ENCODE measurements around the gene PLTP.
"Not testable (repeated sequence)": the region's sequence is repeated elsewhere in the genome, so short reads cannot be mapped to it uniquely, and the experiment has no call there.

Gene PLTP

DNA sequence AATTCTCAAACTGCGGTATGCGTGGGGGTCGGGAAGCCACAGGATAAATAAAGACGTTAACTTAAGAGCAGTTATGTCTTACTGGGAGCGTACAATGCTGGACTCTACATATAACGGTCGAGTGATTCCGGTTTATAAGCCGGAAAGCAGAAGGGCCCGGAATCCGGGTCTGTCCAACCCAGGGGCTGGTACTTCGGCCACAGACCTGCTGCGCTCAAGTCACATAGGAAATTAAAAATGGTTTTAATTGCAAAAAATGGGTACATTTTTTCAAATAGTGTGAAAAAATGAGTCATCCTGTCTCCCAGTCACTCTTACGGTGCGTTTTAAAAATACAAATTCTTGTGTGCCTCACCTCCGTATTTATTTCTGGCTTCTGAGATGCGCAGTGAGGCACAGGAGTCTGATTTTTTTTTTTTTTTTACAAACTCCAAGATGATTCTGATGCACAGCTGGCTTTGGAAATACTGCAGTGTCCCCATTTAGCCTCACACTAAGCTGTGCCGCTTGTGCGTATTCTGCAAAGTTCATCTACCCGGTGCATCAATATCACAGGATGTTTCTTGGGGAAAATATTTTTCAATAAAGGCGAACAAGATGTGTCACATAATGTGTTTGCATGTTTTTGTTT lies 23.6 kb upstream of the PLTP start:
- FAIRE-seq (no peak), DNase-seq (ENCODE audit: insufficient read length, low spot score) (no peak)
- TF ChIP-seq POLR2A (IDR thresholded peaks at IDR 0.05; ENCODE audit: low read depth, low read length) = 0 out of 2 replicates have a peak, but pooled peaks have one; percentile 26

DNA sequence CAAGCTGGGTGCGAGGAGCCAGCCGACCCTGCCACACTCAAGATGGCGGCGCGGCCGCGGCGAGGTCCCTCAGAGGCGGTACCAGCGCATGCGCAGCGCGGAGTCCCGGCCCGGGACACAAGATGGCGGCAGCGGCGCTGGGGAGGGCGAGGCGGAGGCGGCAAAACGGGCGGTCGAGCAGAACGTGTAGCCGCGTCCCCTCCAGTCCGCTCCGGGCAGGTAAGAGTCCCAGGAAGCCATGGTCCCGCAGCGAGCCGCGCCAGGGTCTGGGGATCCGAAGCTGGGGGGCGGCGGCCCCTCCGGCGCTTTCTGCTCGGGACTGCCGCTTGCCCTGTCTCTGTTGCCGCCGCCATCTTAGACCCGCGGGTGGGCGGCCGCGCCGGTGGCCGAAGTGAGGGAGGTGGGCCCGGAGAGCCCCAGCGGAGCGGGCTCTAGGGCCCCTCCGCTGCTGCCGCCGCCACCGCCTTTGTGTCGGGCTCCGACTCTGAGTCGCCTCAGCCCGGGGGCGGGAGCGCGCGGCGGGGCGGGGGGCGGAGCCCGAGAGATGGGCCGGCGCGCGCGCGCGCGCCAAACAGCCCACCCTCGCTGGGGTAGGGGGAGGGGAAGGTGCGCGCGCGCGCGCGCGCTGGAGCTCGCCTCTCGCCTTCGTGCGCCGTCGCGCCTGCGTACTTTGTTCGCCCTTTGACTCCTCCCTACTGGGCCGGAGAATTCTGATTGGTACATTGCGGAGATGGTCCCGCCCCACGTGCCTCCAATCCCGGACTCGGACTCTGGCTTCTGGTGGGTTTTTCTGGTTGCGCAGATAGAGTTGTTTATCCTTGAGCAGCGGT lies 22.8 kb upstream of the PLTP start, which contains the start of gene PCIF1:
PCIF1 (plus strand) TSS at position 98 of the 830 bp plus-strand sequence. CDS start 4,317 bp downstream, outside the sequence.
- peak; percentile 93 for DNase-seq (ENCODE audit: insufficient read length, low spot score)
- TF ChIP-seq POLR2A (IDR thresholded peaks at IDR 0.05; ENCODE audit: low read depth, low read length) = peak; percentile 89
- no peak for FAIRE-seq

DNA sequence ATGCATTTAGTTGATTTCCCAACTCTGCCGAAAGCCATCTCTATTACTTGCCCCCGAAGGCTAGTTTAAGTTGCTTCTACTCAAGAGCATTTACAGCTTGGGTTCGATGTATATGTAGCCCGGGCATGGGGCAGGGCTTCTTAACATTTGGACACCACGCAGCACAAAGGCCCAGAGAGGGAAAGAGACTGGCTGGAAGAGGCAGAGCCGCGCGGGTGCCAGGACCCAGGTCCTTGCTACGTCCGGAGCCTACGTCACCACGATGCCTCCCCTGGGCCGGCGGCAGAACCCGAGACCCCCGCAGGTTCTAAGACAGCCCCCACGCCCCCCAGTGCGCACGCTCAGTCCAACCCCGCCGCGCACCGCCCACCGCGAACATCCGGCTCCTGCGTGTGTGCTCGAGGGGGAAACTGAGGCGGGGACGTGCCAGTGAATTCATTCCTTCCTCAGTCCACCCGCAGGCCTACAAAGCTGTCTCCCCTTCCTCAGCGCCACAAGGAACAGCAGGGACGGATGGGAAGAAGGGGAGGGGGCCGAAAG lies 22.2 kb upstream of the PLTP start:
- no peak for FAIRE-seq
- TF ChIP-seq POLR2A (IDR thresholded peaks at IDR 0.05; ENCODE audit: low read depth, low read length) = no peak
- DNase-seq (ENCODE audit: insufficient read length, low spot score) = peak; percentile 37

DNA sequence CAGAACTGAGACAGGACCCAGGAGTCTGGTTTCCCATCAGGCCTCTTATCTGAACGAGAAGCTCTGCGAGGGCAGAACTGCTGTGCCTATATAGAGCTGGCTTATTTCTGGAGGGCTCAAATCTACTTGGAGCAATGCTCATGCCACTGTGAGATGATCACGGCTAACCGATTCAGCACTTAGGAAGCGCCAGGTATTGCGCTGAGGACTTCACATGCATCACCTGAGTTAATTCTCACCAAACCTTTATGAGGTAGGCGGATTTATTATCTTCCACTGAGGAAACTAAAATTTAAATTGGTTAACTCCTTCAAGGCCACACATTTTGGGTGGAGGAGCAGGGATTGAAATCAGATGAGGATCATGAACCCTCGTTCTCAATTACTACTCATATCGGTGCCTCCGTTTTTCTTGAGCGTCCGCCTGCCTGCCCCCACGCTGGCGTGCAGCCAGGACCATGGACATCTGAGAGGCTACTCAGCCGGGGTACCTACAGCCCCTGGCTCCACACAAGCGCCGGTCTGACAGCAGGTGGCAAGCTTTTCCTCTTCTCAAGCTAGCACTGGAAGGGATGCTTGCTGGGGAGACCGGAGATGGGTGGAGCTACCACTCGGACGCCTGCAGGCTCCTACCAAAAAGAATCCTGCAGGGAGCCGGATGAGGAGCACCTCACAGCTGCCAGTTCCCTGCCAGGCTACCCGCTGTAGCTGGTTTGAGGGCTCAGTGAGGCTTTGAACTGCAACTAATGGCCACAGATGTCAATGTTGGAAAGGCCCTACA lies 21.5 kb upstream of the PLTP start:
- peak; percentile 58 for TF ChIP-seq POLR2A (IDR thresholded peaks at IDR 0.05; ENCODE audit: low read depth, low read length)
- peak; percentile 85 for DNase-seq (ENCODE audit: insufficient read length, low spot score)

DNA sequence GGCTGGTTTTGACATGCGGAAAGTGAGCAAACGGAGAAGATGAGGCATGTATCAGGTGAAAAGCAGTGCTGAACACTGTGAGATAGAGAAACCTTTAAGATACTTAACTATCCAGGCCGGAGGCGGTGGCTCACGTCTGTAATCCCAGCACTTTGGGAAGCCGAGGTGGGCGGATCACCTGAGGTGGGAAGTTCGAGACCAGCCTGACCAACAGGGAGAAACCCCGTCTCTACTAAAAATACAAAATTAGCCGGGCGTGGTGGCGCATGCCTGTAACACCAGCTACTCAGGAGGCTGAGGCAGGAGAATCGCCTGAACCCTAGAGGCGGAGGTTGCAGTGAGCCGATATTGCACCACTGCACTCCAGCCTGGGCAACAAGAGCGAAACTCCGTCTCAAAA lies 19.7 kb upstream of the PLTP start:
- DNase-seq (ENCODE audit: insufficient read length, low spot score); FAIRE-seq: not testable (repeated sequence)

More for the DNA sequence above, 21.5 kb upstream of the PLTP start:
- no peak for FAIRE-seq

DNA sequence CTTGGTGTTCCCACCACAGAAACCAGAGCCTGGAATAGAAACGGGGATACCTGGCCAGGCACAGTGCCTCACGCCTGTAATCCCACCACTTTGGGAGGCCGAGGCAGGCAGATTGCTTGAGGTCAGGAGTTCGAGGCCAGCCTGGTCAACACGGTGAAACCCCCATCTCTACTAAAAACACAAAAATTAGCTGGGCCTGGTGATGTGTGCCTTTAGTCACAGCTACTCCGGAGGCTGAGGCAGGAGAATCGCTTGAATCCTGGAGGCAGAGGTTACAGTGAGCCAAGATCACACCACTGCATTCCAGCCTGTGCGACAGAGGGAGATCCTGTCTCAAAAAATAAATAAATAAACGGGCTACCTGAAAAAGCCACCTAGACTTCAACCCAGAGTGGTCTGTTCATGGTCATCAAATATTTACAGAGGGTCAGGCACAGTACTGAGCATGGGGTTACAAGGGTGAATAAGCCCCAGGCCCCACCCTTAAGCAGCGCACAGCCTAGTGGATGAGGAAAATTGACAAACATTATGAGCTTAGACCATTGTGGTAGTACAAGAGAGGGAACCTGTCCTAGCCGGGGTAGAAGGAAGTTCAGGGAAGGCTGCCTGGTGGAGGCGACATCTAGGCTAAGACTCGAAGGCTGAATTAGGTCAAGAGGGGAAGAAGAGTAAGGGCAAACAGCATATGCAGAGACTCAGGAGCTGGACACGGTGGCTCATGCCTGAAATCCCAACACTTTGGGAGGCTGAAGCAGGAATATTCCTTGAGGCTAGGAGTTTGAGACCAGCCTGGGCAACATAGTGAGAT lies 15.3 kb upstream of the PLTP start:
- no peak for DNase-seq (ENCODE audit: insufficient read length, low spot score)
- no peak for FAIRE-seq
- no peak for TF ChIP-seq POLR2A (IDR thresholded peaks at IDR 0.05; ENCODE audit: low read depth, low read length)

DNA sequence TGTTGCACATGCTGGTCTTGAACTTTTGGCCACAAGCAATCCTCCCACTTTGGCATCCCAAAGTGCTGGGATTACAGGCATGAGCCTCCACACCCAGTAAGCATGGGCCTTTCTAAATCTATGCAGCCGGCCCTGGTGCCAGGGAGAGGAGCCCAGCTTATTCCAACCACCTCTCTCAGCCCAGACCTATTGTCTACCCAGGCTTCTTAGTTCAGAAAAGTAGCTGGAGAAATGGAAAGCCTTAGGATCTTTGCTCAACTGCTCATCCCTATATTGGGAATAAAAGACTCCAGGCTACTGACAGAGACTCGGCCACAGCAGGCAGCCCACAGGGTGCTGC lies 14.7 kb upstream of the PLTP start:
- DNase-seq (ENCODE audit: insufficient read length, low spot score) (no peak), FAIRE-seq (no peak)
- no peak for TF ChIP-seq POLR2A (IDR thresholded peaks at IDR 0.05; ENCODE audit: low read depth, low read length)

DNA sequence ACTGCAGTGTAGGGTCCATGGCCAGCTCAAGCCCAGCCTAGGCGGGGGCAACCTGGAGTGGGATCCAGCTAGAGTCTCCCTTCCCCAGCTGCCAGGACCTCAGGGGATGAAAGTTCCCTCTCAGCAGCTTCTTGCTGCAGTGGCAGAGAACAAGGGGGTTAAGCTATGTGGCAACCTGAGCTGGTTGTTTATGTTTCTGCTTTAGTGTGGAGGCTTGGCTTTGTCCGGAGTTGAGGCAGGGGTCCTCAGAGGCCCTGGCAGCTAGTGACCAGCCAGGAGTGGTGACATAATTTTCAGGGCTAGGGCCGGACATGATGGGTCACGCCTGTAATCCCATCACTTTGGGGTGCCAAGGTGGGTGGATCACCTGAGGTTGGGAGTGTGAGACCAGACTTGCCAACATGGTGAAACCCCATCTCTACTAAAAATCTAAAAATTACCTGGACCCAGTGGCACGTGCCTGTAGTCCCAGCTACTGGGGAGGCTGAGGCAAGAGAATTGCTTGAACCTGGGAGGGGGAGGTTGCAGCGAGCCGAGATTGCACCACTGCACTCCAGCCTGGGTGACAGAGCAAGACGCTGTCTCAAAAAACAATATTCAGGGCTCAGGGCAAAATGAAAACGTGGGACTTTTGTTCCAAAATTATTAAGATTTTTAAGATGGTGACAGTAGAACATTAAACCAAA lies 14.0 kb upstream of the PLTP start:
- FAIRE-seq (no peak), DNase-seq (ENCODE audit: insufficient read length, low spot score) (no peak)

DNA sequence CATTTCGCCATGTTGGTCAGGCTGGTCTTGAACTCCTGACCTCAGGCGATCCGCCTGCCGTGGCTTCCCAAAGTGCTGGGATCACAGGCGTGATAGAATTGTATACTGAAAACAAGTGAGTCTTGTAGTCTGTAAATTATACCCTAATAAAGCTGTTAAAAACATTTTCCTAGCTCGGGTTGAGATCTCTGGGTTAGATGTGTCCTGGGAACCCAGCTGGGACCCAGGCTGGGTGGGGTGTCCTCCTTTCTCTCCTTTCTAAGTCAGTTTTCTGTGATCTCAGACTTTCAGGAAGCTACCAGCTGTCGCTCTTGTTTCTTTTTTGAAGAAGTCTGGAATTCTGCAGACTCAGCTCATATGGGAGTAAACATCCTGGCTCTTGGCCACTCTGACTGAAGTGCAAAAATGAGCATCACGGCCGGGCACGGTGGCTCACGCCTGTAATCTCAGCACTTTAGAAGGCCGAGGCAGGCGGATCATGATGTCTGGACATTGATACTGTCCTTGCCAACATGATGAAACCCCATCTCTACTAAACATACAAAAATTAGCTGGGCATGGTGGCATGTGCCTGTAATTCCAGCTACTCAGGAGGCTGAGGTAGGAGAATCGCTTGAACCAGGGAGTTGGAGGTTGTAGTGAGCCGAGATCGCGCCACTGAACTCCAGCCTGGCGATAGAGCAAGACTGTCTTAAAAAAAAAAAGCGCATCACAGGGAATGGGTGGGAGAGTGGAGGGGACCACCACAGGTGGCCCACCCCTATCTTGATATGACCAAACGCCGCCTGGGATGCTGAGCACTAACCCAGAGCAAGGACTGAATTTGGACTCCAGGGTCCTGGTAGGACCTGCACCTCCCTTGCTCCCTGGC lies 12.7 kb upstream of the PLTP start:
- DNase-seq (ENCODE audit: insufficient read length, low spot score) (no peak), FAIRE-seq (no peak)
- no peak for TF ChIP-seq POLR2A (IDR thresholded peaks at IDR 0.05; ENCODE audit: low read depth, low read length)

More for the DNA sequence above, 14.0 kb upstream of the PLTP start:
- TF ChIP-seq POLR2A (IDR thresholded peaks at IDR 0.05; ENCODE audit: low read depth, low read length) = no peak

DNA sequence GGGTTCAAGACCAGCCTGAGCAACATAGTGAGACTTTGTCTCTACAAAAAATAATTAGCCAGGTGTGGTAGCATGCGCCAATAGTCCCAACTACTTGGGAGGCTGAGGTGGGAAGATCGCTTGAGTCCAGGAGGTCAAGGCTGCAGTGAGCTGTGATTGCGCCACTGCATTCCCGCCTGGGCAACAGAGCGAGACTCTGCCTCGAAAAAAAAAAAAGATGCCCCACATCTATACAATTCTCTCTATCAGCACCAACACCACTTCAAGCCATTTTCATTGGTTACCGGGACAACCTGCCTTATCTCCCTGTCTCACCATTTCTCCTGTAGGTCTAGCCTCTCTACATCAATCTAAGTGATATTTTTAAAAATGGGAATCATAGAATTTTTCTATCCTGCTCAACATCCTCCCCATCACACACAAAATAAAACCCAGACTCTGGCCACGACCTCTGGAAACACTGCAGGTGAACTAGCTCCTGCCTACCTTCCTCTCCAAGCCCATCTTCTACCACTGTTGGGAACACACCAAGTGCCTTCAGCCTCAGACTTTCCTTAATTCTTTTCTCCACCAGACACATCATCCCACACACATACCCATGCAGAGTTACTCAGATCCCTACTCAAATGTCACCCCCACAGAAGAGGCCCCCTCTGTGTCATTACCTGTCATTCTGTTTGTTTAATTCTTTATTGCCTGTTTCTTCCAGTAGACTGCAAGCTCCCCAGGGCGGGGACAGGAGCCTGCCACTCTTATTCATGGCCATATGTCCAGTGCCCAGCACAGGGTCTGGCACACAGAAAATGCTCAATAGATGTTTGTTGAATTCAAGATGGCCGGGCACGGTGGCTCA lies 9.6 kb upstream of the PLTP start:
- TF ChIP-seq POLR2A (IDR thresholded peaks at IDR 0.05; ENCODE audit: low read depth, low read length) = no peak
- DNase-seq (ENCODE audit: insufficient read length, low spot score) (no peak), FAIRE-seq (no peak)
